HG03064 (cell line): ENCODE measurements around the gene ARHGAP26.
"Not testable (repeated sequence)": the region's sequence is repeated elsewhere in the genome, so short reads cannot be mapped to it uniquely, and the experiment has no call there.

Experiments used
- ATAC-seq: cut with Tn5 transposase; IDR thresholded peaks from one replicate; pipeline ENCODE4 v1.9.1; 2021; ENCODE audit warnings: low read depth; ENCODE audit not compliant: unreplicated experiment

Gene ARHGAP26

DNA sequence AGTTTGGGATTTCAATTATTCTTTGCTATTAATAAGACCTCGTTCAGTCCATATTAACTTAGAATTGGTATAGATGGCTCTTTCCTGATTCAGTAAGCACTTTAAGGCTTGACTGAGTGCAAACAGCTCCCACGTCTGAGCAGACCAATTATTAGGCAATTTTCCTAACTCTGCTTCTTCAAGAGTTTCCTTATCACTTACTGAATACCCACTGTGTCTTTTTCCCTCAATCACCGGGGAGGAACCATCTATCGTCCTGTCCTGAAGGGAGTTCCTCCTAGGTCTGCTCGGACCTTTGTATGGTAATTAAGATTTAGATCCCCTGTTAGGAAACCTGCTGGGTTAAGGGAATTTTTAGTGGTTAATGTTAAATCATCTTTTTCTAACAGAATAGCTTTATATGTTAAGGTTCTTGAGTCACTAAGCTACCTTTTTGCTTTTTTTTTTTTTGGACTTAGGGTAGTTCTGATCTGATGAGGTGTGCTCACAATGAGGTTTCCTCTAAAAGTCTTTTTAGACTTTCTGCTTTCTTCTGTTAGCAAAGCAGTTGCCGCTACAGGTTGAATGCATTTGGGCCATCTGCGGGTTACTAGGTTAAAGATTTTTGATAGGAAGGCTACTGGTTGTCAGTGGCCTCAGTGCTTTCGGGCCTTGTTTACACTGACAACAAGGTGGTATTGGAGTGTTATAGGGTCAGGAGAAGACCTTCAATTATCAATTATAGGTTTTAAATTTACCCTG is 322.7 kb downstream of the ARHGAP26 start:
- not testable (repeated sequence) for ATAC-seq

DNA sequence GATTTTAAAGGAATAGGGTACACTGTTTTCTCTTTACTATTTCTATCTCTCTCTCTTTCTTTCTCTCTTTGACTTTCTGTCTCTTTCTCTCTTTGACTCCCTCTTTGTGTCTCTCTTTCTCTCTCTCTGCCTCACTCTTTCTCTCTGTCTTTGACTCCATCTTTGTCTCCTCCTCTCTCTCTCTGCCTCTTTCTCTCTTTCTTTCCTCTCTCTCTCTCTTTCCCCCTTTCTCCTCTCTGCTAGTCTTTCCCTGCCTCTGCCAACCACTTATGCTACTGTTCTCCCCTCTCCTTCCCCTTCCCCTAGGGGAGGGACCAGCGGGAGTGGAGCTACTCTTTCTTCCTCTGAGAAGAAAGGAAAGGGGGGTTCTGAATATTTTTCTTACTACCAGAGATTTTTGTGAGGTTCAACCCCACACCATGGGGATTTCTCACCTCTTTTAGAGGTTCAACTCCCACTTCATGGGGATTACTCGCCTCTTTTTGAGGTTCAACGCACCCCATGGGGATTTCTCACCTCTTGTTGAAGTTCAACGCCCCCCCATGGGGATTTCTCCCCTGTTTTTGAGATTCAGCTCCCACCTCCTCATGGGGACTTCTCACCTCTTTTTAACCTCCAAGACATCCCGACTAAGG is 323.4 kb downstream of the ARHGAP26 start:
- ATAC-seq, result no peak

DNA sequence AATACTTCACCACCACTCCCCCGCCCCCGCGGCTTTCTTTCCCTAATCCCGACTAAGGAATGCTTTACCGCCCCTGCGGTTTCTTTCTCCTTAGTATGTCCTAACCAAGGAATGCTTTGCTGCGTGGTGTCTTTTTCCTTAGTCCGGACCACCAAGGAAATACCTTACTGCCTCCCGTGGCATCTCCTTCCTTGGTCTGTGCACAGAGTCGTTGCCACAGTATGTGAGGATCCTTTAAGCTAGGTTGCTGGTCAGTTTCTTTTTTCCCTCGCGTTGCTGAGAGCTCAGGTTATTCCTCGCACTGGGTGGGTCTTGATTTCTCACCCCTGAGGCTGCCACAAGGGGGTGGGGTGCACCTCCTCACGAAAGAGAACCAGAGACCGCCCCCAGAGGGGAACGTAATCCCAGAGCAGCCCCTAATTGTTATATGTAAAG is 323.9 kb downstream of the ARHGAP26 start:
- no peak for ATAC-seq

DNA sequence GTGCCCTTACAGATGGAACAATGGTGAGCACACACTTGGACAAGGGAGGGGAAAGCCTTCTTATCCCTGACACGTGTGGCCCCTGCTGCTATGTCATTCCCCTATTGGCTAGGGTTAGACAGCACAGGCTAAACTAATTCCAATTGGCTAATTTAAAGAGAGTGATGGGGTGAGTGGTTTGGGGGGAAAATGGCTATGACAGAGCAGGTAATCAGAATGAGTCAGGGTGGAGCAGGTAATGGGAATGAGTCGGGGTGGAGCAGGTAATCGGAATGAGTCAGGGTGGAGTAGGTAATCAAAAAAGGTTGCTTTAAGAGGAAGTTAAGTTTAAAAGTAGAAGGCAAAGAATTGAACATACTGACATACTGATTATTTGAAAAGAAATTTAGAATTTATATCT is 324.4 kb downstream of the ARHGAP26 start:
- ATAC-seq, result not testable (repeated sequence)

DNA sequence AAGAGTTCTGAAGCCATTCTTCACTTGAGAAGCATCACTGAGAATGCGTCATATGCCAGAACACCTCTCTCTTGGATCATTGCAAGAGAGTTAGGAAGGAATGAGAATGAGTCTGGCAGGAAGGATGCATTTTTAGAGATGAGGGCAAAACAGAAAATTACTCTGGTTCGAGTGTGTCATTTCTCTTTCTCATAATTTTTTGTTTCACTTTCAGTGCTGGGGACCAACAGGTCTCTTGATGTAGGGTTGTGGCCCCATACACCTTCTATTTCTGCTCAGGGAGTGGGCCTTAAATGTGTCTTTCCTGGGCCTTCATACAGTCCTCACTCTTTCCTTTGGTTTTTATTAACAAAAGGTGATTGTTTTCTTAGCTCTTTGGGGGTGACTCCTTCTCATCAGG is 330.9 kb downstream of the ARHGAP26 start:
- ATAC-seq, result peak; percentile 84

DNA sequence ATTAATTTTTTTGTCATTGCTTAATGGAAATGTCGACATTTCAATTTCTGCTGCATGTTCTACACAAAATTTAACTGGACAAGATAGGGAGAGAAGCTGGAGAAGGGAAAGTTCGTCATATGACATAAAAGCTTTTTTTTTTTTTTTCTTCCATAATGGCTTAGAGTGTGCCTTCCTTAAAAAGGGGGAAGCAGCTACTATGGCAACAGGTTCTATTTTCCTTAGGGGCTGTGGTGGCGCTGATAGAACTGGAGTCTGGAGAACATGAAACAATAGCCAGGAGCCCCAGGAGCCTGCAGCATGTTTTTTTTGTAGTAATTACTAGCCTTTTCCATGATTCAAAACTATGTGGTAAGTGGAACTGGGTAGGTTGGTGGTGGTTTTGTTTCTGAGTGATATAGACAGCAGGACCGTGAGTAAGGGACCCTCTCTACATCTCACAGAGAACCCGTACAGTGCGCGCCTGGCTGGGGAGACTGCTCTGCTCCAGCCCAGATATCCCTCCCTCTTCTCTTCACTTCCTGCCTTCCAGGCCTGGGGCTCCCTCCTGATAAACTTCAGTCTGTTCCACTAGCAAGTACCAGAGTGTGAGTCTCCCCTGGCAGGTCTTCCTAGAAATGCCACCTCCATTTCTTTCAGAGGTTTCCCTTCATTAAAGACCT is 331.7 kb downstream of the ARHGAP26 start:
- ATAC-seq, result no peak

DNA sequence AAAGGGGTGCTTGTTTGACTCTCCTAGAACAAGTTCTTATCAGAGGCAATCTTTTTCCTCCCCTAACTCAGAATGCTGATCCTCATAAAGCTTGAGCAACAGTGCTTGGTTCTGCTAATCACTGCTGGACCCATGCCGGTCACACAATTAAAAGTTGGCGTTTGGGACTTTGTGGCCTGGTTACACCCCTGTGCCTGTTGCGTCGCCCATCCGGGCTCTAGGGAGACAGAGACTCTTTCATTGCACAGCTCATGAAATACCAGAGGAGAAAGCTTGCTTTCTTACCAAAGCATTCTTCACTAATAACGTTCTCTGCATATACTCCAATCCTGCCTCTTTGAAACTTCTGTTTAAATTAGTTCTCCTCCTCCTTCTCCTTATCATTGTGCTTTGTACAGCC is 332.2 kb downstream of the ARHGAP26 start:
- ATAC-seq, result no peak

DNA sequence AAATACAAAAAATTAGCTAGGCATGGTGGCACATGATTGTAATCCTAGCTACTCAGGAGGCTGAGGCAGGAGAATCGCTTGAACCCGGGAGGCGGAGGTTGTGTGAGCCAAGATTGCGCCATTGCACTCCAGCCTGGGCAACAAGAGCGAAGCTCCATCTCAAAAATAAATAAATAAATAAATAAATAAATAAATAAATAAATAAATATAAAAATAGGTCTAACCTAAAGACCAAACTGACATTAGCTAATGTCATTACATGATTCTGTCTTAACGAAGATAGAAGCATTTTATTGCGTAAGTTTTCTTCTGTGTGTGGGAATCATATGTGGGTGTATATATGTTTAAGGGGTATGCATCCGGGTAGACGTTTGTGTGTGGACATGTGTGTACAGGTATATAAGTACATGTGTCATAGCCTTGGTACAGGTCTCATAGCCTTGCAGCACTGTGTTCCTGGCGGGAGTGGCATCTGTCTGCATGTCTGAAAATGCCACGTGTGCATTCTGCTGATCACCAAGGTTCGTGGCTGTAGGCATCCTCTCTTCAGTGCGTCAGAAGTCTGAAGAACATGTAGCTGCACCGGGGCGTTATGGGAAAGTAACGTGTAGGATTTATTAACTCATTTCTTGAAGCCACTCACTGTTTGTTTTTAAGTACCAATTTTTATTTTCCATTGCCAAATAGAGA is 335.2 kb downstream of the ARHGAP26 start:
- ATAC-seq, result no peak

DNA sequence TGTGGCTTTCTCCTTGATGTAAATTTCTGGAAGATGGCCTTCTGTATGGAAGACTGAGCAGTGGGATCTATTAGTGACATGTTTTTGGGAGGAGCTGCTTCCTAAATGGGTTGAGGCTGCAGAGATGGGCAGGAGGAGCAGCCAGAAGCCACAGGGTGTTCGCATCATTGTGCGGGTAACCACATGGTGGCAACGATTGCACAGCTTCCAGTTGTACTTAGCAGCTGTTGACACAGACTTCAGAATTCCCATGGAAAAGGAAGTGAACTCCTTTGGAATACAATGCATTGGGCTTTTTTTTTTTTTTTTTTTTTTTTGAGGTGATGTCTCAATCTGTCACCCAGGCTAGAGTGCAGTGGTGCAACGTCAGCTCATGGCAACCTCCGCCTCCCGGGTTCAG is 336.0 kb downstream of the ARHGAP26 start:
- no peak for ATAC-seq

DNA sequence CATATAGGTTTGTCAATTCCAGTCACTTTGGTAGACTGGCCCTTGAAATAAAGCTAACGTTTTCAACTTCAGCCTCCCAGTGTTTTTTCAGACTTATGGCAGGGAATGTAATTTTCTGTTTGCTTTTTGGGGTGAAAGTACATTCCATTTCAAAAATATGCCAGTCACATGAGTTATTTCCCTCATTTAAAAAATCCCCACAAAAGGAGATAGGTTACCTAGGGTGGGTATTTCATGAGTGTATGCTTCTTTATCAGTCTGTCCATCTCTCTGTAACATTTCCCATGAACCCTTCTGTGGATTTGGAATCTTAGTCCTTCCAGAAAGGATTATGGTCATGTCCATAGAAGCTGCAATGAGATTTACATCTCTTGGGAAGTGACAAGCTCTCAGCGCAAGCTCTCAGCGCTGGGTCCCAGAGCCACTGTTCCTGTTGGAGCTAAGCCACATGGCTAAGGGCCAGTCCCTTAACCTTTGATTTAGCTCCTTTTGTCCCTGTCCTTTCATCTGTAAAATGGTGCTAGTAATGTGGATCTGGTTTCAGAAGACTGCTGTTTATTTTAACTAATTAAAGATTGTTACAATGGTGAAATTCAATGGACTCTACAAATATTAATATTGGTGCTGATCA is 338.4 kb downstream of the ARHGAP26 start:
- no peak for ATAC-seq

DNA sequence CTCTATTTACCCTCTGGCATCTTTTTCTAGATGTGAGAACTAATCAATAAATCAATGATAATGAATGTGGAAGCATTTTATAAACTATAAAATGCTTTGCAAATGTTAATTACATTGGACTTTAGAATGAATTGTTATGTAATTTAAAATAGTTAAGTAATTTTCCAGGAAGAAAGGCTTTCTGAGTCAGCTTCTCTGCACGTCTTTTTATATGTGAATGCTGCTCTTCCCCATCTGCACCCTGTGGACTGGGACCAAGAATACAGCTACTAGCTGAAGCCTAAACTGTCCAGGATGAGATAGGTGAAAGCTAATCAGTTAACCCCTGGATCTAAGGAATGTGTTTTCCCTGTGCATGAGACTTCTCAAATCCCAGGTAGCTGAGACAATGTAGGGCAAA is 340.4 kb downstream of the ARHGAP26 start:
- ATAC-seq, result no peak

DNA sequence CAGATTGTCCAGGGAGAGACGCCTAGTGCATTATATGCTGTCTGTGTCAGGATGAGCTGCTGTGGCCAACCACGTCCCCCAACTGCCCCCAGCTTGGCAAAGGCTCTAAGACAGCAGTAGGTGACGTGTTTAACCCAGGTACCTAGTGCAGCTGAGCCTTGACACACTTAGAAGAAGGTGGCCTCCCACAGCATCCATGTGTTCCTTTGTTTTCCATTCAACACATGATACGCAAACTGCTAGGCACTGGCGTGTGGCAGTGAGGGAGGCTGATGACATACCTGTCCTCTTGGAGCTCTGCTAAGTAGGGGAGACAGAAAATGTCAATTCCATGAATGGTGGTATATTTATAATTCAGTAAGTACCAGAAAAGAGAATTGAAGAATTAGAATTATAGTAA is 341.6 kb downstream of the ARHGAP26 start:
- no peak for ATAC-seq

DNA sequence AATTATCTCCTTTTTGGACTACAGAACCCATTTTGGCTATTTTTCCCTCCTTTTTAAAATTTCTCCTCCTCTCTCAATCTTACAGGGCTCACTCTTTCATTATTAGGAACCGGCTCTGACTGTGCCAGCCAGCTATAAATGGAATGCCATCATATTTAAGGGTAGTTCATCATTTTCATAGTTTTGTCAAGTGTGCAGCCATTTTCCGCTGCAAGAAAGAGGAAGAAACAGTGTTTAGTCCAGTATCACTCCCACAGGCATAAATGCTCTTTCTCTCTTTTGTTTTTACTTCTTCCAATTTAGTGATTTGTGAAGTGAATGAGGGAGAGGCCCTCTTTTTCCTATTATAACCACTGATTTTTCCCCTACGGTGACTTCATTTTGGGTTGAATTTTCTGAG is 343.3 kb downstream of the ARHGAP26 start:
- ATAC-seq, result no peak

DNA sequence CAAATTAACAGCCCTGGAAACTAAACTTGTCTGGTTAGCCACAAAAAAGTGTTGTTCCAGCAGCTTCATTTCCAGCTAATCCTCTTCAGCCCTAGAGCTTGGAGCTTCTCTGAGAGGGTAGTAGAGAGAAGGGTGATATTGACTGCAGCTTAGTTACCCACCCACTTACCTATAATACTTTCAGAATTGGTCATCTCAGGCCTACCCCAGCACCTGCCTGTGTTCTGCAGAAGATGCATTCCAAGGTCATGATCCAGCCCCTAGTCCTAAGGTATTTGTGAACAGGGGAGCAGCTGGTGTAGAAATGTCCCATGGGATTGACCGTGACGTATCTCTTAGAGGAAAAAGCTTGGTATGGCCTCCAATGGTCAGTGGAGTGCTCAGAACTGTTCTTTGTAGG is 344.3 kb downstream of the ARHGAP26 start:
- ATAC-seq, result no peak

DNA sequence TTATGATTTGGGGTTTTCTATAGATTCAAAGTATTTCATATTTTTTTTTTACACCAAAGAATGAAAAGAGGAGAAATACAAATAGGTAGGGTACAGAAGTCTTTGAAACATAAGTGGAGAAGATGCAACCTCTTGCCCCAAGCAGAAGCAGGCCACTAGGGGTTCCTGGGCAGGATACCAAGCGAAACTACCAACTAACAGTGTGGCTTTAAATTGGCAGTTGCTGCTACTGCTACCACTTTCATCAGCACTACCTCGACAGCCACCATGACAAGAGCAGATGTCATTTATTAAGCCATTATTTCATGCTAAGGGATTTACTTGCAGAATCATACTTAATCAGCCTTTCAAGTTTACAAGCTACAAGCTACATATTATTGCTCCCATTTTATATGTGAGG is 345.2 kb downstream of the ARHGAP26 start:
- ATAC-seq, result no peak

DNA sequence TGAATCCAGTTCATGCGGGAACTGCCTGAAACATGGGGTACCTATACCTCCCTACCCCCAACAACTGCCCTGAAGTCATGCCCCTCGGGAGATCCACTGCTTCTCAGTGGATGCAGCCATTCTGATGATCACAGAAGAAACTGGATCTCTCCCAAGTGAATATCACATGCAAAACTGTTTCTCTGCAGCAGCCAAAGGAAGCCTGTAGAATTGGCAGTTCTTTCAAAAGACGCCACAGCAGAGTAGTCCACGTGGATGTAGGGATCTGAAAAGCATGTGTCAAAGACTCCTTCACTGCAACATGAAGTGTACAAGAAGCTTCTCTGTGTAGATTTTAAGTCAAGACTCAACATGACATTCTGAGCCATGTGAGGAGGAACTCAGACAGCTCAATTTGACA is 346.6 kb downstream of the ARHGAP26 start:
- no peak for ATAC-seq

DNA sequence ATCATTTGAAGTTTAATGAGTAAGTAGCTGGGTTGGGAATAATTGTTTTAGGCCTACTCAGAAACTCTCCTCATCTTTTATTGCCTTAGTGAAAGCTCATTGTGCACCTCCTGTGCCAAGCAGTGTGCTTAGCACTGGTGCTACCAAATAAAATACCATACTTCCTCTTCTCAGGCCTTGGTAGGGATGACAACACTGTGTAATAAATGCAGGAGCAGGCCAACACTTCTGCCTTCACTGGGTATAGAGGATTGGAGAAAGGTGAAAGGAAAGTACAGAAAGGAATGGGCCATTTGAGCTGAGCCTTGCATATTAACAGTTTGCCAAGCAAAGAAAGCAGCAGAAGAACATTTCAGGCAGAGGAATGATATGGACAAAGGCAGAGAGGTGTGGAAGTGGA is 347.6 kb downstream of the ARHGAP26 start:
- ATAC-seq, result no peak

DNA sequence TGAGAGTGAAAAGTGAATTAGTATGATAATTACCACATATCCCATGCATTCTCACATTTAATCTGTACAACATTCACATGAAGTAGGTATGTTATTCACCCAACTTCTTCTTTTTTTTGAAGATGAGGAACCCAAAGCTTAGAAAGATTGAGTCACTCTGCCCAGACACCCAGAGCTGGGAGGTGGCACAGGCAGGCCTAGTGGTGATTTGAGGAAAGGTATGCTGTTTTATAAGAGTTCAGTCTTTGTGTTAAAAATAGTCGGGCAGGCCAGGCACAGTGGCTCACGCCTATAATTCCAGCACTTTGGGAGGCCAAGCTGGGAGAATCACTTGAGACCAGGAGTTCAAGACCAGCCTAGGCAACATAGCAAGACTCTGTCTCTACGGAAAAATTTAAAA is 348.0 kb downstream of the ARHGAP26 start:
- ATAC-seq, result no peak

DNA sequence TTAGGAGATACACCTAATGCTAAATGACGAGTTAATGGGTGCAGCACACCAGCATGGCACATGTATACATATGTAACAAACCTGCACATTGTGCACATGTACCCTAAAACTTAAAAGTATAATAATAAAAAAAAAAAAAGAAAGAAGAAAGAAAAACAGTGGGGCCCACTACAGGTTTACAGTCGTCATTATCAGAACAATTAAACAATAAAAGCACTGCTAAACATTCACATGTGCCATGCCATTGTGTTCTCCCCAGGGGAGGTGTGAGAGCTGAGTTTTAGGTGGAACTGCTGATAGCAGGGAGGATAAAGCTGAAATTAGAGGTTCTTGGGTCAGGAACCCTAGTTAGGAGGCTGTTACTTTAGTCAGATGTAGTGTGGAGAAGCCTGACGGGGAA is 348.6 kb downstream of the ARHGAP26 start:
- not testable (repeated sequence) for ATAC-seq

DNA sequence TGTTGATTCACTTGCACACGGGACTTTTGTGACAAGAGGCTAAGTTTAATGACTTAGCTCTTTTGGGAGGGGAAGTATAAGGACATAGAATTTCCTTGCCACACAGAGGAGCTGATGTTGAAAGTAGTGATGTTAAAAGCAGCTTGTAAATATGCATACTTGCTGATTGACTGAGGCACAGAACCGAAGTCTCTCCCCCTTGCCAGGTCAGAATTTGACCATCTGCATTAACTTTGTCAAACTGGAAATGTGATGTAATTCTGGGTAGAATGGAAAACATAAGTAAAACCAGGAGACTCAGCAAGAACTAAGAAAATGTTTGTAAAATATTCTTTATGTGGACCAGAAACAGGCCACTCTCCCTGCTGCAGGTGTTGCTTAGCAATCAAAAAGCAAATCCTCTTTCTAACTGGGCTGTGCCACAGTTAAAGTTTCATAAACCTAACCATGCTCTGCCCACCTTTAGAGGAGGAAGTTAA is 349.2 kb downstream of the ARHGAP26 start:
- peak; percentile 50 for ATAC-seq

DNA sequence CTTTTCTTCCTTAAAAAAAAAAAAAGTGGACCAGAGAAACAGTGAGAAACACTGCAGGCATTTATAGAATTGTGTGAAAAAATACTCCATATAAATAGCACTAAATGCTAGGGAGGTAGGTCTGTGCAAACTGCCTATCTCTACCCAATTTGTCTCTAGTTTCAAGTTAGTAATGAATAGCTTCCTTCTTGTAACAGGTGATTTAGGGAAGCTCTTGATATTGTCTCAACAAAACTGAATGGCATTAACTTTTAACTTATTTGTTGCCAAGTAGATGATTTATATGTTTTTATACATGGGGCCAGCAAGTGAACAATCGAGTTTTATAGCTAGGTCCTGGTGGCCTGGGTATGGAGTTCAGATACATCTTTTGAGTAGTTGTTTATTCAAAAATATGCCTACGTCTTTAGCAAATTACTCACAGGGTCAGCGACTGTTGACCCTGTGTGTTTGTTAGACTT is 349.7 kb downstream of the ARHGAP26 start:
- ATAC-seq, result no peak
